ENCODE data around the gene KCNV2.

The KCNV2 gene

DNA sequence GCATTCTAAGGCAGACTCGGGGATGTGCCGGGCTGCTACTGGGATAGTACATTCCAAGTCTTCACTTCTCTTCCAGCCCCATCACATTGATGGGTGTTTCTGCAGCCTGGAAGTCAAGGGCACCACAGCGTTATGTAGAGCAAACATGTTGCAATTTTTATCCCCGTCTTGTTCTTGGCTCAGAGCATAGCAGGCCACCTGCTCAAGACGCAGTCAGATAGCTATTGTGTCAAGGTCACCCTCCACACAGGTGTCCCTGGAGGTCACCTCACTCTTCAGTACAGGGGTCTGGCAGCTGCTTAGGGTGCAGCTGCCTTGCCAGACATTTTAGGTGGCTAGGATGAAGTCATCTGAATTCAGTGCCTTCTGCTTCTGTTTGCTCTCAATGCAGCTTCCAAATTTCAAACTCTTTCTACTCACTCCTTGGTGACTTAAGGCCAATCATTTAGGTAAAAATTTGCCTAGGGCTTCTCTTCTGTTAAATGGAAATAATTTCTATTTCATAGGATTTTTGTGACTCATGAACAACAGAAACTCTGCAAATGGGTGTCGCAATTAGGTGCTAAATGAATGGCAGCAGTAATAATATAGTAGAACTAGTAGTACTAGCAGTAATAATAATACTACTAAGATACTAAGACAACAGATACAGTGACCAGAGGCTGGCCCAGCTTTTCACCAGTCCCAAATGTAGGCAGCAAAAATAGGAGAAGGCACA, 24.3 kb downstream of the KCNV2 start:
- H3K9me3 ChIP-seq (ENCODE audit: insufficient read depth, low read length): no peaks in the 10 kb centered on the region
- H4K20me1 ChIP-seq (ENCODE audit: low read depth, low read length): no peaks in the 10 kb centered on the region
- no peaks in the 10 kb centered on the region for H3K9me2 ChIP-seq (replicated peaks; ENCODE audit: insufficient read depth, low read length)
- TF ChIP-seq, protein P1, sequence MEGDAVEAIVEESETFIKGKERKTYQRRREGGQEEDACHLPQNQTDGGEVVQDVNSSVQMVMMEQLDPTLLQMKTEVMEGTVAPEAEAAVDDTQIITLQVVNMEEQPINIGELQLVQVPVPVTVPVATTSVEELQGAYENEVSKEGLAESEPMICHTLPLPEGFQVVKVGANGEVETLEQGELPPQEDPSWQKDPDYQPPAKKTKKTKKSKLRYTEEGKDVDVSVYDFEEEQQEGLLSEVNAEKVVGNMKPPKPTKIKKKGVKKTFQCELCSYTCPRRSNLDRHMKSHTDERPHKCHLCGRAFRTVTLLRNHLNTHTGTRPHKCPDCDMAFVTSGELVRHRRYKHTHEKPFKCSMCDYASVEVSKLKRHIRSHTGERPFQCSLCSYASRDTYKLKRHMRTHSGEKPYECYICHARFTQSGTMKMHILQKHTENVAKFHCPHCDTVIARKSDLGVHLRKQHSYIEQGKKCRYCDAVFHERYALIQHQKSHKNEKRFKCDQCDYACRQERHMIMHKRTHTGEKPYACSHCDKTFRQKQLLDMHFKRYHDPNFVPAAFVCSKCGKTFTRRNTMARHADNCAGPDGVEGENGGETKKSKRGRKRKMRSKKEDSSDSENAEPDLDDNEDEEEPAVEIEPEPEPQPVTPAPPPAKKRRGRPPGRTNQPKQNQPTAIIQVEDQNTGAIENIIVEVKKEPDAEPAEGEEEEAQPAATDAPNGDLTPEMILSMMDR (IDR thresholded peaks at IDR 0.05; ENCODE audit: insufficient read depth, low read length, poor library complexity, severe bottlenecking): no peak
- TF ChIP-seq EZH2phosphoT487 (conservative IDR thresholded peaks at IDR 0.05; ENCODE audit: low read length): no peak
- H3F3A ChIP-seq (ENCODE audit: insufficient read depth): no peaks in the 10 kb centered on the region
- H3K79me2 ChIP-seq (ENCODE audit: insufficient read depth, low read length): no peaks in the 10 kb centered on the region
- no peaks in the 10 kb centered on the region for H3K36me3 ChIP-seq (ENCODE audit: low read length)
- H3K9ac ChIP-seq (ENCODE audit: low read length): no peak overlapping the region
- no peaks in the 10 kb centered on the region for H3K27me3 ChIP-seq (ENCODE audit: low read length)
- H2AFZ ChIP-seq (ENCODE audit: low read depth, low read length, severe bottlenecking): no peak overlapping the region
- no peak overlapping the region for H3K4me3 ChIP-seq (ENCODE audit: insufficient read depth, low read length, poor library complexity, severe bottlenecking)
- no peak overlapping the region for H3K4me2 ChIP-seq (ENCODE audit: low read depth, low read length, poor library complexity, severe bottlenecking)
- H3K27ac ChIP-seq (ENCODE audit: low read depth, low read length): no peak overlapping the region

DNA sequence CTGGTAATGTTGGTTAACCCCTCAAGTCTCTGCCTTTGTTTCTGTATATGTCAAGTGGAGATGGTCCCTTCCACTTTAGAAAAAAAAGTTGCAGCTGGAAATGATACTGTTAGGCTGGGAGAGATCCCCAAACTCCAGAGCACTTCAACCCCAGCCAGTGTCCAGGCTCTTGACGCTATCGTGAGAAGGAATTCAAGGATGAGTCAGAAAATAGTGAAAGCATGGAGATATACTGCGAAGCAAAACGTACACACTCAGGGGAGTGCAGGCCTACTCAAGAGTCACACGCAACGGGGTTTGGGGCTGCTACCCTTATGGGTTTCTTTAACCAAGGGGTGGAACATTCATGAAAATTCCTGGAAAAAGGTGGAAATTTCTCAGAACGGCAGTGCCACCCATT, 24.9 kb downstream of the KCNV2 start:
- H3K27me3 ChIP-seq (ENCODE audit: low read length): no peaks in the 10 kb centered on the region
- no peak overlapping the region for H3K4me2 ChIP-seq (ENCODE audit: low read depth, low read length, poor library complexity, severe bottlenecking)
- H3K79me2 ChIP-seq (ENCODE audit: insufficient read depth, low read length): no peaks in the 10 kb centered on the region
- H3F3A ChIP-seq (ENCODE audit: insufficient read depth): no peaks in the 10 kb centered on the region
- no peak overlapping the region for H2AFZ ChIP-seq (ENCODE audit: low read depth, low read length, severe bottlenecking)
- no peak overlapping the region for H3K9ac ChIP-seq (ENCODE audit: low read length)
- no peaks in the 10 kb centered on the region for H4K20me1 ChIP-seq (ENCODE audit: low read depth, low read length)
- no peaks in the 10 kb centered on the region for H3K9me3 ChIP-seq (ENCODE audit: insufficient read depth, low read length)
- no peak overlapping the region for H3K4me3 ChIP-seq (ENCODE audit: insufficient read depth, low read length, poor library complexity, severe bottlenecking)
- no peaks in the 10 kb centered on the region for H3K36me3 ChIP-seq (ENCODE audit: low read length)
- TF ChIP-seq, protein P1 (IDR thresholded peaks at IDR 0.05; ENCODE audit: insufficient read depth, low read length, poor library complexity, severe bottlenecking): no peak
- no peak for TF ChIP-seq EZH2phosphoT487 (conservative IDR thresholded peaks at IDR 0.05; ENCODE audit: low read length)
- no peak overlapping the region for H3K27ac ChIP-seq (ENCODE audit: low read depth, low read length)
- no peaks in the 10 kb centered on the region for H3K9me2 ChIP-seq (replicated peaks; ENCODE audit: insufficient read depth, low read length)

DNA sequence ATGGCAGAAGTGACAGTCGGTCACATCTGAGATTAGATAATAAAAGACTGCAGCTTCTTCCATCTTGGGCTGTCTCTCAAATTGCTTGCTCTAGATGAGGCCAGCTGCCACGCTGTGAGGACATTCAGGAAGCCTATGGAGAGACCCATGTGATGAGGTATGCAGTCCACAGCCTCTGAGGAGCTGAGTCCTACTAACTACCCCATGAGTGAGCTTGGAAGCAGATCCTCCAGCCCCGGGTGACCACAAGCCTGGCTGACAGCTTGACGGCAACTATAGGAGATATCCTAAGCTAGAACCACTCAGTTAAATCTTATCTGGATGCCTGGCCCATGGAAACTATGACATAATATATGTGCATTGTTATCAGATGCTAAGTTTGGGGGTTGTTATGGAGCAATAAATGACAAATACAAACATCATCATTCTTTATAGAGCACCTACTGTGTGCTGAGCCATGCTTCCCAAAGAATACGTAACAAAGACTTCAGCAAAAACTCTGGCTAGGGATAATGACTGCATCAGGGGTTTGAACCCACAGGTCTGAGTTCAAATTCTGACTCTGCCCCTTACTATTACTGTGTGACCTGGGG, 26.7 kb downstream of the KCNV2 start:
- Histone ChIP-seq H3K36me3 (ENCODE audit: low read length) (no peaks in the 10 kb centered on the region), H4K20me1 (ENCODE audit: low read depth, low read length) (no peaks in the 10 kb centered on the region), H3K4me3 (ENCODE audit: insufficient read depth, low read length, poor library complexity, severe bottlenecking) (no peak overlapping the region), H3K9me3 (ENCODE audit: insufficient read depth, low read length) (no peaks in the 10 kb centered on the region), H3K27me3 (ENCODE audit: low read length) (no peaks in the 10 kb centered on the region), H3K9ac (ENCODE audit: low read length) (no peak overlapping the region), H3F3A (ENCODE audit: insufficient read depth) (no peaks in the 10 kb centered on the region), H3K4me2 (ENCODE audit: low read depth, low read length, poor library complexity, severe bottlenecking) (no peak overlapping the region), H3K9me2 (replicated peaks; ENCODE audit: insufficient read depth, low read length) (no peaks in the 10 kb centered on the region), H2AFZ (ENCODE audit: low read depth, low read length, severe bottlenecking) (no peak overlapping the region), H3K27ac (ENCODE audit: low read depth, low read length) (no peak overlapping the region), H3K79me2 (ENCODE audit: insufficient read depth, low read length) (no peaks in the 10 kb centered on the region)
- TF ChIP-seq, protein P1 (IDR thresholded peaks at IDR 0.05; ENCODE audit: insufficient read depth, low read length, poor library complexity, severe bottlenecking): no peak
- TF ChIP-seq EZH2phosphoT487 (conservative IDR thresholded peaks at IDR 0.05; ENCODE audit: low read length): no peak

Data from SU-DHL-6 (cell line).